NCI-H1694 treated with DMSO at 0.1 percent for 48 hours (cell line): ENCODE data around the gene RTKN.
"Not testable (repeated sequence)": the region's sequence is repeated elsewhere in the genome, so short reads cannot be mapped to it uniquely, and the experiment has no call there.

Experiments
- DNase-seq: peaks from one replicate; lab custom pipeline; 2025; lab: John Stamatoyannopoulos, UW

Gene RTKN

GRCh38 chr2:74461187-74462053 is 19.7 kb upstream of the RTKN start:
- no peak for DNase-seq

- DNase-seq: not testable (repeated sequence)
Observed at GRCh38 chr2:74460187-74460586, 18.4 kb upstream of the RTKN start.

- not testable (repeated sequence) for DNase-seq
Observed at GRCh38 chr2:74459503-74460118, 17.9 kb upstream of the RTKN start.

GRCh38 chr2:74458938-74459363 is 17.2 kb upstream of the RTKN start:
- no peak for DNase-seq

- DNase-seq: peak; percentile 99
Observed at GRCh38 chr2:74458132-74458937, 16.6 kb upstream of the RTKN start, which contains the start of gene WBP1. Gene WBP1 (plus strand): TSS chr2:74458438. CDS start chr2:74458603, 165 bp downstream.

- DNase-seq: peak; percentile 53
Observed at GRCh38 chr2:74457549-74458131, 15.9 kb upstream of the RTKN start.

GRCh38 chr2:74457129-74457548 is 15.4 kb upstream of the RTKN start:
- DNase-seq: peak; percentile 50

- peak; percentile 97 for DNase-seq
Observed at GRCh38 chr2:74454654-74455511, 13.1 kb upstream of the RTKN start, which contains the start of gene INO80B. Gene INO80B (plus strand): TSS chr2:74455087. CDS start chr2:74455117, 30 bp downstream.

- DNase-seq: no peak
Observed at GRCh38 chr2:74450570-74451190, 8.9 kb upstream of the RTKN start.

- DNase-seq: no peak
Observed at GRCh38 chr2:74448771-74449170, 7.0 kb upstream of the RTKN start.

GRCh38 chr2:74447230-74447999 is 5.7 kb upstream of the RTKN start:
- no peak for DNase-seq

- peak; percentile 30 for DNase-seq
Observed at GRCh38 chr2:74444498-74445318, 3.0 kb upstream of the RTKN start.

GRCh38 chr2:74442483-74443297 is 953 bp upstream of the RTKN start:
- not testable (repeated sequence) for DNase-seq

GRCh38 chr2:74441170-74441689 is 507 bp downstream of the RTKN start:
- DNase-seq: no peak

GRCh38 chr2:74440378-74441169 is 1.2 kb downstream of the RTKN start:
- peak; percentile 75 for DNase-seq

GRCh38 chr2:74439803-74440377 is 1.8 kb downstream of the RTKN start:
- no peak for DNase-seq
